GM18861 (cell line): Measurements from ENCODE around the gene CFAP97.
"Not testable (repeated sequence)": the region's sequence is repeated elsewhere in the genome, so short reads cannot be mapped to it uniquely, and the experiment has no call there.

ENCODE experiments used
- ATAC-seq: cut with Tn5 transposase; IDR thresholded peaks from one replicate; pipeline ENCODE4 v1.9.1; 2021; ENCODE audit not compliant: unreplicated experiment

CFAP97 gene

GRCh38 chr4:185203486-185204237 lies at the start of gene CFAP97:
TSS of gene CFAP97 (minus strand) at chr4:185204000. CDS start at chr4:185191196, 12,804 bp downstream.
- ATAC-seq = peak; percentile 69

- ATAC-seq = no peak
Observed at GRCh38 chr4:185249105-185249504, 45.3 kb upstream of the CFAP97 start.

- no peak for ATAC-seq
Observed at GRCh38 chr4:185248393-185249039, 44.7 kb upstream of the CFAP97 start.

GRCh38 chr4:185247151-185247550 lies 43.4 kb upstream of the CFAP97 start:
- ATAC-seq = no peak

GRCh38 chr4:185246453-185246852 lies 42.7 kb upstream of the CFAP97 start:
- no peak for ATAC-seq

- ATAC-seq = no peak
Observed at GRCh38 chr4:185244763-185245162, 41.0 kb upstream of the CFAP97 start.

- no peak for ATAC-seq
Observed at GRCh38 chr4:185243879-185244278, 40.1 kb upstream of the CFAP97 start.

- ATAC-seq = no peak
Observed at GRCh38 chr4:185242749-185243533, 39.1 kb upstream of the CFAP97 start.

- ATAC-seq = not testable (repeated sequence)
Observed at GRCh38 chr4:185240486-185240885, 36.7 kb upstream of the CFAP97 start.

- ATAC-seq = no peak
Observed at GRCh38 chr4:185238750-185239149, 35.0 kb upstream of the CFAP97 start.

GRCh38 chr4:185238215-185238681 lies 34.4 kb upstream of the CFAP97 start:
- ATAC-seq = no peak

- no peak for ATAC-seq
Observed at GRCh38 chr4:185237175-185237574, 33.4 kb upstream of the CFAP97 start.

- ATAC-seq = no peak
Observed at GRCh38 chr4:185235843-185236503, 32.2 kb upstream of the CFAP97 start.

GRCh38 chr4:185235119-185235842 lies 31.5 kb upstream of the CFAP97 start:
- ATAC-seq = no peak

GRCh38 chr4:185232370-185232769 lies 28.6 kb upstream of the CFAP97 start:
- no peak for ATAC-seq

- ATAC-seq = no peak
Observed at GRCh38 chr4:185229021-185229818, 25.4 kb upstream of the CFAP97 start.

- no peak for ATAC-seq
Observed at GRCh38 chr4:185227713-185228278, 24.0 kb upstream of the CFAP97 start.

GRCh38 chr4:185227131-185227551 lies 23.3 kb upstream of the CFAP97 start:
- ATAC-seq = no peak

GRCh38 chr4:185225940-185226339 lies 22.1 kb upstream of the CFAP97 start:
- no peak for ATAC-seq
